HG02798 (cell line): ENCODE measurements around the gene DENND4B.

Source experiments
- ATAC-seq: cut with Tn5 transposase; IDR thresholded peaks from one replicate; pipeline ENCODE4 v1.9.1; 2021; ENCODE audit warnings: mild to moderate bottlenecking; ENCODE audit not compliant: unreplicated experiment, poor library complexity

Gene DENND4B

GRCh38 chr1:153888533-153888932, 58.0 kb downstream of the DENND4B start:
- no peak for ATAC-seq

GRCh38 chr1:153886127-153886526, 60.4 kb downstream of the DENND4B start:
- no peak for ATAC-seq

DNA sequence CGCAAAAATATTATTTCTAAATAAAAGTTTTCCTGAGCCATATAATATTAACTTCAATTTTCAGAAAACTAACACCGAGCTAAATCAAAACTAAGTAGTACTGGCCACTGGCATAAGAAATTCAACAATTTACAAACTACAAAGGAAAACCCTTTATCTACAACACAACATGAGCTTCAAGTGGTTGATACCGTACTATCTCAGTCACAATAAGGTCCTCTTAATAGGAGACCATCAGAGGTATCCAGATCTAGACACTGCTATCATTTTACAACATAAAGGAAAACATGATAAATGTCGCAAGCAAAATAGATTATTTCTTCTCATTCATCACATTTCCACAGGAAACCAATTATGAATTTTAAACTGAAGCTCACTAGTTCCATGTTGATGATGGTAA, 63.3 kb downstream of the DENND4B start:
- no peak for ATAC-seq

DNA sequence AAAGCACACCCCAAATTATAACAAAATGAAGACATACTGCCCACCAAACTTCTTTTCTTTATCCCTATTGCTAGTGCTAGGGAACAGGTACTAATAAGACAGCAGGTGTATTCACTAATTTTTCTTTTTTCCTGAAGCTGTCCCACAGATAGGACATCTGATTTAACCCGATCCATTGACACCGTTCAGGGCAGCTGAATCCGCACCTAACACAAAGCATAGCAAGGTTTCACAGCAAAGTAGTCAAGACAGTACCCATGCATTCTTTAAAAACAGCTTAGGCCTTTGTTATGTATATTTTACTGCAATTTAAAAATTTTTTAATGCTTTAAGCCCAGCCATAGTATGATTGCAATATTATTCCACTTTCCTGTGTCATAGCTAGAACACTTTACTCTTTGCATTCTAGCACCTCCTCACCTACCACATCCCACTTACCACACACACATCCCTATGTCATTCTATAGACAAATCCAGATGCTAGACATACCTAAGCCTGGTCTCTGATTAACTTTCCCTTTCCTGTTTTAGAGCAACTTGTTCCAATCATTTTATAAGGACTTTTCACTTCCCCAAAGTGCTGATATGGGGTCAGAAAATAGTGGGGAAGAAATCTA, 64.1 kb downstream of the DENND4B start:
- no peak for ATAC-seq

- ATAC-seq = no peak
Observed at GRCh38 chr1:153881751-153882150, 64.8 kb downstream of the DENND4B start.

DNA sequence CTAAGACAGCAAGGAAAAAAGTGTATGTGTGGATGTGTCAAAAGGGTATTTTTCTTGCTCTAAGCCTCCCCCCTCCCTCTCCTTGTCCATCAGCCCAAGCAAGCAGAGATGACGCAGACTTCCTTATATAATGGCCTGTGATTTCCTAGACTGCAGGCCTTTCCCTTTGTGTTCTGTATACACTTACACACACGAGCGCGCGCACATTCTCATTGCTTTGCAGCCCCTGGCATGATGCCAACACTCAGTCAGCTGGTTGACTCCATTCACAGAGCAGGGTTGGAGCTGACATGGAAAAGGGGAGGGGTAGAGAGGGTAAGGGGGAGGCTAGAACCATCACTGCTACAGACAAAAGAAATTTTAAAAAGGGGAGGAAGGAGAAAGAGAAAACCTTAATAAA, 65.6 kb downstream of the DENND4B start:
- no peak for ATAC-seq

DNA sequence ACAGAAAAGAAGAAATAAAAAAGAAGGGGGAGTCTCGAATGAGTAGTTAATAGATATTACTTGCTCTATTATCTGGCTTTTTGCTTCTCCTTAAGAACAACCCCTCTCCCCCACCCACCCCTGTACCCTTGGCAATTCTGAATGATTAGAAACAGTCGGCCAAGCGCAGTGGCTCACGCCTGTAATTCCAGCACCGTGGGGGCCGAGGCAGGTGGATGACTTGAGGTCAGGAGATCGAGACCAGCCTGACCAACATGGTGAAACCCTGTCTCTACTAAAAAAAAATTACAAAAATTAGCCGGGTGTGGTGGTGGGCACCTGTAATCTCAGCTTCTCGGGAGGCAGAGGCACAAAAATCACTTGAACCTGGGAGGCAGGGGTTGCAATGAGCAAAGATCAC, 66.5 kb downstream of the DENND4B start:
- ATAC-seq = no peak
